GM19025 (cell line): ENCODE measurements around the gene SUN2.

ENCODE experiments used
- ATAC-seq: cut with Tn5 transposase; IDR thresholded peaks from one replicate; pipeline ENCODE4 v1.9.1; 2021; ENCODE audit warnings: mild to moderate bottlenecking, low read depth, moderate library complexity; ENCODE audit not compliant: unreplicated experiment

Gene SUN2

DNA sequence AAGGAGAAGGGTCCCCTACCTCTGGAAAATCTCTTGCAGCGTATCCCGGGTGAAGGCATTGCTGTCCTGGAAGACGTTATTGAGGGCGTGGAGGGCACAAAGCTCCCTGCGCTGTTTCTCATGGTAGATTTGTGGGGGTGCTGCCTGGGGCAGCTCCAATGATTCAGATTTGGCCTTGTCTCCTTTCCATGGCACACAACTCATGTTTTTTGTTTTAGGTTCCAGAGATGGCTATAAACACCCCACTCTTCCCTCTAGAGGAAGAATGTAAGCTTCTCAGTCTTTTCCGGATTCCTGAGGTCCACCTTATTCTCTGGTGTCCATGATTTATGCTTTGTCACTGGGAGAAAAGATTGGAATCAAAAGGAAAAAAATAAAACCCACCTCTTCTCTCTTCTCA lies 56.0 kb downstream of the SUN2 start:
- ATAC-seq: no peak

- no peak for ATAC-seq
Measured at GRCh38 chr22:38699143-38699542, 56.7 kb downstream of the SUN2 start.

GRCh38 chr22:38698407-38699094 lies 57.2 kb downstream of the SUN2 start:
- no peak for ATAC-seq

DNA sequence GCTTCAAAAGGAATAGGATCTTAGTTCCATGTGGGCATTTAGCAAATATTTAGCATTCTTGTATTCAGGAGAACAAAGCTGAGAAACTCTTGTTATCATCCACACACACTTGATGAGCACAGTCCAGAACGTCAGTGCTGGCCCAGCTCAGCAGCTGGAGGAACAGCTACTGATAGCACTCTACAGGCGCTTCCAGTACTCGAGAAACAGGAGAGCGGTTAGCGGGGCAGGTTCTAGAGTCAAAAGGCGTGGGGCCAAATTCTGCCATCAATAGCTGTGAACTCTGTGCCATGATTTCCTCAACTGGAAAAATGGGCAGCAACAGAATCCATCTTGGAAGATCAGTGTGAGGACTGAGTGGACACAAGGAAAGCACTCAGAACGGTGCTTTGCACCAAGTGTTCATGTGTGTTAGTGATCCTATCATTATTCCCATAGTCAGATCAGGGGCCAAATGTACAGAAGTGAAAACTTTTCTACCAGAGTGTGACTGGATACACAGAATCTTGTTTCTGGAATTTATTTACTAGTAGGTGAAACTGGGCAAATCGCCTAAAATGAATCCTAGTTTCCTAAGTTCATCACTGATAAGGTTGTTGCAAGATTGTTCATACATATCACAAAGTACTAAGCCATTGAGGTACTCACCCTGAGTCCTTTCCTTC lies 58.2 kb downstream of the SUN2 start:
- no peak for ATAC-seq

DNA sequence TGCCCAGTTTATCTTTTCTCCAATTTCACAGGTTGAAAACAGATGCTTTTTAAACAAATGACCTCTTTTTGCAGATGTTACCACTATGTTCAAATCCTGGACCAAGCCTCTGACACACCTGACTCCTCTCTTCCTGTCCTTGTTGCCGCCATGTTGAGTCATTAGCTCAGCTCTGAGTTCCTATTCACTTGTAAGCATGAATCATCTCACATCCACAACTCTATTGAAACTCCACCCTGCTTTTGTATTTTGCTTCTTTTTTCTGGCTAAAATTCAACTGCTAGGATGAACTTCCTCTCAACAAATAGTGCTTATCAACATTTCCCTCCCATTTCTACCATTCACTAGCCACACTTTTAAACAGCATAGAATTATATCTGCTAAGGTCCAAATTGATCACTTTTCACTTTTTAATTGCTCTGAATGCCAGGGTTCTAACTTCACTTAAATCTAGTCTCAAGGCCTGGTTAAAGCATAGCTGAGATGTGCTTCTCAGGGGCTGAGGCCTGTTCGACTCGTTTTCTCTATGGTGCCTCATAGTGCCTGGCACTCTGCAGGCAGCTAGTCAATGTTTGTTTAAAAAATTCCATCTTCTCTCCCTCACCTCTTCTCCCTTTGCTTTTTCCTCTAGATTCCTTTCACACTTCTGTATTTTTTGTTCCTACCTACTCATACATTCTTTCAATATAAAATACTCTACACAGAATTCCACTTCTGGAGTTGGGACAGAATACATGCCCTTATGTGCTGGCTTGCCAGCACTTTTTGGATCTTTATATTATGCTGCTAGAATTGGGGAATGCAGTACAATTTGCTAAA lies 59.0 kb downstream of the SUN2 start:
- ATAC-seq: no peak

DNA sequence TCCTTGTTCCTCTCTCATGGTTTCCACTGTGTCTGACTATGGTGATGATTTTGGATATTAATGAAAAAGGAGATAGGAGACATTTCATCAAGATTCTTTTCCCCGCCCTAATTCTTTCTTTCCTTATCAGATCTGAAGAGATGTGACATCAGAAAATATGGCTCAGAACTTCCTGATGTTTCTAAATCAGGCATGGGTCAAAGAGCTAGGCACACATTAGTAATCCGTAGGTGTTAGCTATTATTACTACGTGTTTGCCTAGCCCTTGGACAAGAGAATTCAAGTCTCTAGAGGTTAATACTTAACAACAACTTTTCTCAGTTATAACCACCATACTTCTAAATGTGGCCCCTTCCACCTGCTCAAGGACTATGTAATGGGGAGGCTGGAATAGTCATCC lies 60.9 kb downstream of the SUN2 start:
- no peak for ATAC-seq

- no peak for ATAC-seq
Measured at GRCh38 chr22:38694049-38694448, 61.7 kb downstream of the SUN2 start.

DNA sequence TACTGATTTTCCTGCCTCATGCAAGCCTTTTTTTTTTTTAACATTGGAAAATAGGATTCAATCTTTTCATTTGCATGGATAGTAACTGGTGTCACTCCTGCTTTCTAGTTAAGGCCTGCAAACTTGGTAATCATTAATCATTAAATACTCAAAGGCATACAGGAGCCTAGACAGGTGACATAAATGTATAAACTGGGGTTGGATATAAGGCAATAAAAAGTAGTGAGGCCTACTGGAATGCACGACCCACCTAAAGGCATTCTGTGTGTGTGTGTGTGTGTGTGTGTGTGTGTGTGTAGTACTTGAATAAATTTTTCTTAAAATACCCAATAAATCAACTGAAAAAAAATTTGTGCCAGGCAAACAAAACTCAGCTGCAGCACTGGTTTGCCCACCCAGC lies 66.1 kb downstream of the SUN2 start:
- no peak for ATAC-seq

DNA sequence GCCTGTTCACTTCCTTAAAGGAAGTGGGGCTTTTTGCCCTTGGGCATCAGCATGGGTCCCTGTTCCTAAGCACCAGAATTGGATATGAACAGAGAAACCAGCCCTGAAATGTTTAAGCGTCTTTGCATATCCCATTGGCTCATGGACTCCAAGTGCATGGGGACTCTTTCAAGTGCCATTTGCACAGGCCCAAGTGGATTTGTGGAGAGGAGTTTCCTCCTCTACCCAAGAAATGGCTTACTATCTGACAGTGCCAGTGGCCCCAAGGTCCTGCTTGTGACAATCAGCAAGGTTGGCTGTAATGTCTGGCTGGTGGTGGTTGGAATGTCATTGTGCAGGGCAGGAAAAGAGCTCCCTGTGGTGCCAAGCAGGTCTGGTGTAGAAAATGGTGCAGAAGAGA lies 70.0 kb downstream of the SUN2 start:
- no peak for ATAC-seq

- ATAC-seq: no peak
Measured at GRCh38 chr22:38684895-38685294, 70.9 kb downstream of the SUN2 start.
